Measurements from ENCODE around the gene TBC1D8.
A peak's percentile ranks its signal among the peaks of the same experiment; 100 is the strongest.
"Not testable (repeated sequence)": the region's sequence is repeated elsewhere in the genome, so short reads cannot be mapped to it uniquely, and the experiment has no call there.

TBC1D8 gene

GRCh38 chr2:101151146-101151858 is at the start of gene TBC1D8:
TBC1D8 (minus strand) TSS chr2:101151382; CDS start chr2:101151253, 129 bp downstream.
- DNase-seq: peak; percentile 17 to 87 (median 64)

- no peak for DNase-seq
Observed at GRCh38 chr2:101200676-101201075, 49.5 kb upstream of the TBC1D8 start.

GRCh38 chr2:101199251-101199791 is 48.1 kb upstream of the TBC1D8 start:
- DNase-seq: no peak

GRCh38 chr2:101197814-101198213 is 46.6 kb upstream of the TBC1D8 start:
- no peak for DNase-seq

GRCh38 chr2:101197215-101197745 is 46.1 kb upstream of the TBC1D8 start:
- no peak for DNase-seq

GRCh38 chr2:101195871-101196661 is 44.9 kb upstream of the TBC1D8 start:
- DNase-seq: no peak

GRCh38 chr2:101193033-101193626 is 41.9 kb upstream of the TBC1D8 start:
- no peak for DNase-seq

GRCh38 chr2:101190747-101191516 is 39.8 kb upstream of the TBC1D8 start:
- no peak for DNase-seq

GRCh38 chr2:101188683-101189405 is 37.7 kb upstream of the TBC1D8 start:
- DNase-seq: no peak

GRCh38 chr2:101187131-101187530 is 35.9 kb upstream of the TBC1D8 start:
- DNase-seq: no peak

GRCh38 chr2:101185656-101186055 is 34.5 kb upstream of the TBC1D8 start:
- DNase-seq: no peak

- no peak for DNase-seq
Observed at GRCh38 chr2:101185085-101185484, 33.9 kb upstream of the TBC1D8 start.

- DNase-seq: no peak
Observed at GRCh38 chr2:101179982-101180381, 28.8 kb upstream of the TBC1D8 start.

GRCh38 chr2:101176803-101177202 is 25.6 kb upstream of the TBC1D8 start:
- DNase-seq: no peak

- DNase-seq: no peak
Observed at GRCh38 chr2:101175991-101176390, 24.8 kb upstream of the TBC1D8 start.

GRCh38 chr2:101173707-101174295 is 22.6 kb upstream of the TBC1D8 start:
- no peak for DNase-seq

GRCh38 chr2:101169822-101170221 is 18.6 kb upstream of the TBC1D8 start:
- DNase-seq: not testable (repeated sequence)

GRCh38 chr2:101168706-101169105 is 17.5 kb upstream of the TBC1D8 start:
- no peak for DNase-seq

- not testable (repeated sequence) for DNase-seq
Observed at GRCh38 chr2:101167532-101167931, 16.4 kb upstream of the TBC1D8 start.

- DNase-seq: no peak
Observed at GRCh38 chr2:101164021-101164420, 12.8 kb upstream of the TBC1D8 start.

All from C1 segment of cervical spinal cord (tissue), 14 donors.